CD4-positive, alpha-beta T cell (primary cell): ENCODE results near the gene CREBL2. TPM values are rescaled to one million over a fixed set of nuclear protein-coding genes. Genes with fewer than 3 reads are reported as not detected.

Source experiments
- ATAC-seq: fragments of 200-7000 bp; cut with Tn5 transposase; one replicate; pipeline ENCODE4 v1.10.0; 2022; ENCODE audit warnings: mild to moderate bottlenecking; ENCODE audit not compliant: poor library complexity
- CTCF ChIA-PET: fragments of 350-600 bp; sonication (Branson Sonifier 250); formaldehyde crosslinking; loops from one replicate; lab custom pipeline; 2021; ENCODE audit warnings: antibody characterized with exemption, inconsistent platforms; lab: Charles Lee
- POLR2A ChIA-PET: fragments of 350-600 bp; sonication (Branson Sonifier 250); formaldehyde crosslinking; loops from one replicate; lab custom pipeline; 2021; ENCODE audit warnings: antibody characterized with exemption, inconsistent platforms; lab: Charles Lee
- DNase-seq, 14 experiments: peaks; one replicate each; pipeline ENCODE4 v3.0.0-alpha.2; 2013 to 2020; ENCODE audit warnings: mixed read lengths in 2 of 14
- H3K27ac ChIP-seq, 2 donors: one replicate each; pipeline versions ENCODE4 v1.5.1 to v1.7.0; 2013; ENCODE audit warnings: low read length in 2 of 2, low read depth in 1 of 2, mild to moderate bottlenecking in 1 of 2
- H3K27me3 ChIP-seq, 2 experiments: 1 replicate in 1 of 2; 2 replicates in 1 of 2; pipeline versions ENCODE4 v1.6.1 to v1.7.0; 2013; ENCODE audit warnings: low read length in 2 of 2, control low read depth in 1 of 2, mild to moderate bottlenecking in 1 of 2, moderate library complexity in 1 of 2; ENCODE audit not compliant: insufficient read depth in 2 of 2, control insufficient read depth in 1 of 2
- H3K36me3 ChIP-seq: one replicate; pipeline ENCODE4 v1.6.1; 2013; ENCODE audit warnings: low read length, control low read depth; ENCODE audit not compliant: insufficient read depth
- H3K4me1 ChIP-seq: one replicate; pipeline ENCODE4 v1.6.1; 2013; ENCODE audit warnings: low read length, control low read depth; ENCODE audit not compliant: insufficient read depth
- H3K4me3 ChIP-seq: one replicate; pipeline ENCODE4 v1.5.1; 2013; ENCODE audit warnings: mild to moderate bottlenecking, low read length, moderate library complexity
- H3K9me3 ChIP-seq, 2 experiments: 1 replicate in 1 of 2; 2 replicates in 1 of 2; pipeline versions ENCODE4 v1.6.1 to v1.7.0; 2013; ENCODE audit warnings: low read length in 2 of 2, mild to moderate bottlenecking in 2 of 2, control low read depth in 1 of 2, moderate library complexity in 1 of 2; ENCODE audit not compliant: control insufficient read depth in 1 of 2, insufficient read depth in 1 of 2
- H3K27ac Mint-ChIP-seq: one replicate; pipeline ENCODE4 v1.8.0; 2020; ENCODE audit warnings: mixed read lengths
- H3K27me3 Mint-ChIP-seq: one replicate; pipeline ENCODE4 v1.8.0; 2021; ENCODE audit warnings: mixed read lengths
- H3K36me3 Mint-ChIP-seq: one replicate; pipeline ENCODE4 v1.8.0; 2021; ENCODE audit warnings: low read depth, mixed read lengths
- H3K4me1 Mint-ChIP-seq: one replicate; pipeline ENCODE4 v1.8.0; 2021; ENCODE audit warnings: low read depth, mixed read lengths
- H3K4me3 Mint-ChIP-seq: one replicate; pipeline ENCODE4 v1.8.0; 2020; ENCODE audit warnings: mild to moderate bottlenecking, mixed read lengths
- H3K9me3 Mint-ChIP-seq: one replicate; pipeline ENCODE4 v1.8.0; 2020; ENCODE audit warnings: mixed read lengths
- CTCF ChIP-seq: fragments of 200-600 bp; IDR thresholded peaks from one replicate; pipeline ENCODE4 v1.8.0; 2022; ENCODE audit warnings: antibody characterized with exemption, mild to moderate bottlenecking
- intact Hi-C, 2 experiments: fragments of 100-400 bp; cut with DNase I in 1 of 2; cut with micrococcal nuclease in 1 of 2; formaldehyde crosslinking; loops; one replicate each; pipeline versions ENCODE4 v1.15.1 to v1.9.0; 2023 to 2025; cut with DNase I, micrococcal nuclease
- total RNA-seq, 174 experiments: library from RNA in 2 of 174; stranded (reverse) in 2 of 174; gene quantifications; one replicate each; pipeline ENCODE4 v1.2.3 and lab custom pipeline; 2021 to 2026

CREBL2 gene
- total RNA-seq, 2 experiments from 2014 or later: 9.5 to 12.6 TPM

GRCh38 chr12:12654691-12655460, 43.2 kb downstream of the CREBL2 start:
- intact Hi-C loops: loop anchor here (5.0 kb wide), 2 partner anchors 37 to 93 kb away; partner anchors contain the start of gene DUSP16 (in 1 of the 2)
- Mint-ChIP-seq H3K4me3 (no peak overlapping the region), H3K9me3 (peaks cover 5% of the 10 kb centered on the region), H3K27ac (no peak overlapping the region), H3K36me3 (peaks cover 3% of the 10 kb centered on the region), H3K4me1 (peaks cover 17% of the 10 kb centered on the region), H3K27me3 (no peaks in the 10 kb centered on the region)
- TF ChIP-seq CTCF: no peak
- ChIA-PET POLR2A (interaction anchor here (0.8 to 2.9 kb wide), 5 partner anchors 36 to 278 kb away, joined by 3 to 10 read pairs (median 4); no protein-coding TSS in a partner anchor), CTCF (interaction anchor here (0.6 to 3.8 kb wide), 13 partner anchors 9 to 341 kb away, joined by 3 to 16 read pairs (median 4); partner anchors contain the start of gene DUSP16)
- H3K4me1 ChIP-seq: peaks cover 8% of the 10 kb centered on the region
- no peak for DNase-seq
- ATAC-seq: no peak
- H3K27ac ChIP-seq: no peak overlapping the region
- H3K27me3 ChIP-seq: no peaks in the 10 kb centered on the region
- H3K4me3 ChIP-seq: no peak overlapping the region
- no peaks in the 10 kb centered on the region for H3K36me3 ChIP-seq
- H3K9me3 ChIP-seq: peaks cover 9% of the 10 kb centered on the region in 2 experiments

GRCh38 chr12:12660201-12660600, 48.5 kb downstream of the CREBL2 start:
- CTCF ChIA-PET: no interaction called here
- no peak for DNase-seq
- Mint-ChIP-seq H3K27ac (no peak overlapping the region), H3K4me3 (no peak overlapping the region), H3K36me3 (no peaks in the 10 kb centered on the region), H3K4me1 (peaks cover 7% of the 10 kb centered on the region), H3K9me3 (no peaks in the 10 kb centered on the region), H3K27me3 (no peaks in the 10 kb centered on the region)
- no peak for ATAC-seq
- no peak overlapping the region for H3K27ac ChIP-seq
- no peak for TF ChIP-seq CTCF
- no peak overlapping the region for H3K4me3 ChIP-seq
- H3K4me1 ChIP-seq: peaks cover 8% of the 10 kb centered on the region
- no peaks in the 10 kb centered on the region for H3K9me3 ChIP-seq
- intact Hi-C loops: no loop called here
- H3K27me3 ChIP-seq: no peaks in the 10 kb centered on the region
- POLR2A ChIA-PET: no interaction called here
- no peaks in the 10 kb centered on the region for H3K36me3 ChIP-seq

GRCh38 chr12:12661086-12661856, 49.6 kb downstream of the CREBL2 start:
- H3K9me3 ChIP-seq: no peaks in the 10 kb centered on the region
- H3K27me3 Mint-ChIP-seq: no peaks in the 10 kb centered on the region
- H3K4me3 ChIP-seq: no peak overlapping the region
- H3K27ac Mint-ChIP-seq: no peak overlapping the region
- H3K4me1 Mint-ChIP-seq: no peaks in the 10 kb centered on the region
- no peaks in the 10 kb centered on the region for H3K36me3 Mint-ChIP-seq
- H3K4me1 ChIP-seq: peaks cover under 1% of the 10 kb centered on the region
- H3K36me3 ChIP-seq: no peaks in the 10 kb centered on the region
- ATAC-seq (no peak), DNase-seq (no peak)
- H3K9me3 Mint-ChIP-seq: no peaks in the 10 kb centered on the region
- H3K27me3 ChIP-seq: no peaks in the 10 kb centered on the region
- intact Hi-C loops: no loop called here
- no peak for TF ChIP-seq CTCF
- CTCF ChIA-PET: no interaction called here
- no peak overlapping the region for H3K4me3 Mint-ChIP-seq
- H3K27ac ChIP-seq: no peak overlapping the region
- POLR2A ChIA-PET: no interaction called here
